GM12874 (cell line): ENCODE results near the gene DSG3.

Experiments
- TF ChIP-seq, protein P1 (sequence below): IDR thresholded peaks from 2 replicates; pipeline ENCODE4 v1.5.1; 2011; ENCODE audit warnings: low read depth, mild to moderate bottlenecking, control low read depth, low read length, moderate library complexity; ENCODE audit not compliant: insufficient read depth

The DSG3 gene

DNA sequence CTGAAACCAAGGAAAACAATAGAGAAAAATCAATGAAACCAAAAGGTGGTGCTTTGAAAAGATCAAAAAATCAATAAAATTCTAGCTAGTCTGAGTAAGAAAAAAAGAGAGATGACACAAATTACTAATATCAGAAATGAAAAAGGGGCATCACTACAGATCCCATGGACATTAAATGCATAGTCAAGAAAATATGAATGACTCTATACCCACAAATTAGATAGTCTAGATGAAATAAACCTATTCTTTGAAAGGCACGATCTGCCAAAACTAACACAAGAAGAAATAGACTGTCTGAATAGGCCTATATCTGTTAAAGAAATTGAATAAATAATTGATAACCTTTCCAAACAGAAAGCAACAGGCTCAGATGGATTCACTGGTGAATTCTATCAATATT lies 15.2 kb upstream of the DSG3 start:
- TF ChIP-seq, protein P1, sequence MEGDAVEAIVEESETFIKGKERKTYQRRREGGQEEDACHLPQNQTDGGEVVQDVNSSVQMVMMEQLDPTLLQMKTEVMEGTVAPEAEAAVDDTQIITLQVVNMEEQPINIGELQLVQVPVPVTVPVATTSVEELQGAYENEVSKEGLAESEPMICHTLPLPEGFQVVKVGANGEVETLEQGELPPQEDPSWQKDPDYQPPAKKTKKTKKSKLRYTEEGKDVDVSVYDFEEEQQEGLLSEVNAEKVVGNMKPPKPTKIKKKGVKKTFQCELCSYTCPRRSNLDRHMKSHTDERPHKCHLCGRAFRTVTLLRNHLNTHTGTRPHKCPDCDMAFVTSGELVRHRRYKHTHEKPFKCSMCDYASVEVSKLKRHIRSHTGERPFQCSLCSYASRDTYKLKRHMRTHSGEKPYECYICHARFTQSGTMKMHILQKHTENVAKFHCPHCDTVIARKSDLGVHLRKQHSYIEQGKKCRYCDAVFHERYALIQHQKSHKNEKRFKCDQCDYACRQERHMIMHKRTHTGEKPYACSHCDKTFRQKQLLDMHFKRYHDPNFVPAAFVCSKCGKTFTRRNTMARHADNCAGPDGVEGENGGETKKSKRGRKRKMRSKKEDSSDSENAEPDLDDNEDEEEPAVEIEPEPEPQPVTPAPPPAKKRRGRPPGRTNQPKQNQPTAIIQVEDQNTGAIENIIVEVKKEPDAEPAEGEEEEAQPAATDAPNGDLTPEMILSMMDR: no peak

DNA sequence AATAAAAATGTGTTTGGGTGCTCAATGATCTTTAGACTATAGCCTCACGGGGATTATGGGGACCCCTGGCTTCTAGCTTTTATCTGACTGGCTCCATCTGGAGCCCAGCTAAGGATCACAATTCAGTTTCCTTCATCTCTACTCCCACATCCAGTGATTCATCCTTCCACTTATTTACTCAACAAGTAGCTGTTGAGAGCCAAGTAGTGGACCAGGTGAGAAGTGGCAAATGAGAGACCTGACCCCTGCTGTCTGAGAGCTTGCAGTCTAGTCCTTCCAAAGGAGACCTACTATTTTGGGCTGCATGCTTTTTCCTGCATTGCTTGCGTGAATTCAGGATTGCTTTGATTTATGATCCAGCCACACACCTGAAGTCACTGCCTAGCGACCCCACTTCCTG lies 10.7 kb upstream of the DSG3 start:
- TF ChIP-seq, protein P1: no peak

DNA sequence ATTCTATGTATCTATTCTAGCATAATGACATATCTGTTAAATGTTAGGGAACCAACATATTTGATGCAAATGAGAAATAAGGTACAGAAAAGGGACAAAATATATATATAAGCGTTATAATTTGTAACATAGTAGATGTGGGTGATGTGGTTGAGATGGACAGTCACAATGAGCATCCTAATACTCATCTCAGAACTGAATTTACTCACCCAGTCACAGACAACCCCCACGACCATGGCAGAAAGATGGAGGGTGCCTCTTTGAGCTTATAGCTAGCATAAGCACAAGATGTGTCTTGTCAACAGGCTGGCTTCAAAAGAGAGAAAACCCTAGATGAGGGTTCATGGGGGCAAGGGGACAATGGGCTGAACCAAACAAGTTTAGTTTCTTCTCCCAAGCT lies 9.1 kb upstream of the DSG3 start:
- TF ChIP-seq, protein P1: no peak

DNA sequence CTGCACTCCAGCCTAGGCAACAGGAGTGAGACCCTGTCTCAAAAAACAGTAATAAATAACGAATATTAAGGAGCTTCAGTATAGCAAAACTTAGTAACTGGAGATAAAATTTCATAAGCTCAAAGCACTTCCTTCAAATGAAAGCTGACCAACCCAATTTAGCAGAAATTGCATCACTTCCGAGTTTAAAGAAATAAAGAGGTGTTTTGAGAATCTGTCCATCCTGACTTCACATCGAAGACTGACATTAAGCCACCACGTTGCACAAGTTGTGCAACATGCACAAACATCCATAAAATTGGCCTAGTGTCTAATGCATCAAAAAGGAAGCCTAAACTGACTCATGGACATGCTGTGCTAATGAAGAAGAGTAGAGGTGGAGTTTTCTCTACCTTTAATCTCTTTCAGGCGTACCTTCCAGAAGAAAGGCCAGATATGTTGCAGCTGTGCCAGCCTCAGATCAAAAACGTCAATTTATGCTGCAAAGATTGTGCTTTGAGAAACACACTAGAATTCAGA lies 7.7 kb upstream of the DSG3 start:
- TF ChIP-seq, protein P1: no peak

DNA sequence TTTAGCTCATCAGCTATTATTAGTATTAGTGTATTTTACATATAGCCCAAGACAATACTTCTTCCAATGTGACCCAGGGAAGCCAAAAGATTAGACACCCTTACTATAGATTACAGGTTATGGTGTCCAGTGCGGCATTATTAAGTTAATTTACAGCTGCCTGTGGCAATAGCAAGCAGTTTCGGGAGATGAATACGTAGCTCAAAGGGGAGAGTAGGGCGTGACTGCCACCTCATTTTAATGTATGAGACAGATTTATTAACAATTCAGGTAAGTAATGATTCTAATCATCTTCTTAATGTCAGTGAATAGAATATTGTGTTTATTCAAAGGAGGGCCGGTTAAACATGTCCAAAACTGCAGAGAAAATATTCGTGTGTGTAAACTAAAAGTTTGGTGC lies 6.8 kb upstream of the DSG3 start:
- TF ChIP-seq, protein P1: no peak

DNA sequence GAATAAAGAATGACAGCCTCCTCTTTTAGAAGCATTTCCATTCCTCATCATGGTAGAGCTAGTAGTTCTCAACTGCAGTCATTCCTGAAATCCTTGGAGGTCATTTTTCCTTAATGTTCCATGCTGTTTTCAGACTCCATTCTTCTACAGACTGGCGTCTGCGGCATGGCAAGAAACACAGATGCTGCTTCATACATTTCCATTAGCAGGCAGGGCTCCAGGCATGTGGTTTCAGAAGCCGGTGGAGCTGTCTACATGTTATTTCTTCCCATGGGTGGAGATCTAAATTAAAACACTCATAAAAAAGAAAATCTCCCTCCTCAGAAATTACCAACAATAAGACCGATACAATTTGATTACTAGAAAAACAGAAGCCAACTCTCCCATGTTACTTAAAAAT lies 6.0 kb upstream of the DSG3 start:
- TF ChIP-seq, protein P1: no peak

DNA sequence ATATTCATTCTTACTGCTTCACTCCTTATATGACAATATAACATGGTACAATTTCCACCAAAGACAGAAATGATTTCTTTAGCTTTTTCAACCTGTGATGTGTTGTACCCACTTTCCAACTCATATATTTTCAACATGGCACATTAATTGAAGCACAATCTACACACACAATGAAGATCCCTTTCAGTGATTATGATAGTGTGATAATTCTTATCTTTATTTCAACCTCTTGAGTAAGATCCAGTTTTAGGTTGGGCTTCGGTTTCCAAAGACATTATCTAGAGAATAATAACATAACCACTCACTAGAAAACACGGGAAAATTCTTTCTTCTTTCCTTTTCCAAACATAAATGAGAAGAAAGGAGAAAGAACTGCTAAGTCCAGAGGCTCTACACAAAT lies 3.4 kb upstream of the DSG3 start:
- TF ChIP-seq, protein P1: no peak
